Mesothelial cell of epicardium (in vitro differentiated cells): ENCODE results near the gene TRIP12. TPM values are rescaled to one million over a fixed set of nuclear protein-coding genes. Genes with fewer than 3 reads are reported as not detected.

Source experiments
- DNase-seq, 2 experiments: peaks; one replicate each; pipeline ENCODE4 v3.0.0; 2021; ENCODE audit warnings: low spot score in 2 of 2; ENCODE audit not compliant: unreplicated experiment in 2 of 2
- H3K27ac Mint-ChIP-seq: 2 replicates; pipeline ENCODE4 v1.8.0; 2021; ENCODE audit warnings: mixed read lengths
- H3K27me3 Mint-ChIP-seq: 2 replicates; pipeline ENCODE4 v1.8.0; 2021; ENCODE audit warnings: low read depth, mixed read lengths
- H3K36me3 Mint-ChIP-seq: 2 replicates; pipeline ENCODE4 v1.8.0; 2021; ENCODE audit warnings: mixed read lengths
- H3K4me1 Mint-ChIP-seq: 2 replicates; pipeline ENCODE4 v1.8.0; 2021; ENCODE audit warnings: mixed read lengths
- H3K4me3 Mint-ChIP-seq: 2 replicates; pipeline ENCODE4 v1.8.0; 2021; ENCODE audit warnings: mild to moderate bottlenecking, moderate library complexity, mixed read lengths
- H3K9me3 Mint-ChIP-seq: 2 replicates; pipeline ENCODE4 v1.8.0; 2021; ENCODE audit warnings: mixed read lengths
- CTCF ChIP-seq: fragments of 200-600 bp; sonication (generic); IDR thresholded peaks from one replicate; pipeline ENCODE4 v1.5.0; 2021; ENCODE audit warnings: antibody characterized with exemption; ENCODE audit not compliant: unreplicated experiment
- total RNA-seq: library from RNA; stranded (reverse); gene quantifications from 3 replicates; pipeline ENCODE4 v1.2.1, GENCODE V29; 2021

TRIP12 gene
- total RNA-seq, 1 donor from 2014 or later = 253 TPM

- TF ChIP-seq CTCF = no peak
- no peaks in the 10 kb centered on the region for H3K4me1 Mint-ChIP-seq
- no peaks in the 10 kb centered on the region for H3K27me3 Mint-ChIP-seq
- peaks cover 49% of the 10 kb centered on the region for H3K36me3 Mint-ChIP-seq
- H3K9me3 Mint-ChIP-seq = peaks cover 12% of the 10 kb centered on the region
- DNase-seq = no peak
- H3K4me3 Mint-ChIP-seq = no peak overlapping the region
- no peak overlapping the region for H3K27ac Mint-ChIP-seq
Observed at GRCh38 chr2:229825476-229825875, 96.3 kb downstream of the TRIP12 start.

- Mint-ChIP-seq H3K27me3 (no peaks in the 10 kb centered on the region), H3K27ac (no peak overlapping the region), H3K4me1 (no peaks in the 10 kb centered on the region), H3K36me3 (peaks cover 40% of the 10 kb centered on the region), H3K9me3 (peaks cover 12% of the 10 kb centered on the region), H3K4me3 (no peak overlapping the region)
- TF ChIP-seq CTCF = no peak
- no peak for DNase-seq
Observed at GRCh38 chr2:229821316-229821715, 100.5 kb downstream of the TRIP12 start.

- no peak for TF ChIP-seq CTCF
- Mint-ChIP-seq H3K27ac (no peak overlapping the region), H3K4me3 (no peak overlapping the region), H3K4me1 (no peaks in the 10 kb centered on the region), H3K27me3 (no peaks in the 10 kb centered on the region), H3K9me3 (no peaks in the 10 kb centered on the region), H3K36me3 (peaks cover 26% of the 10 kb centered on the region)
- no peak for DNase-seq
Observed at GRCh38 chr2:229818230-229818629, 103.6 kb downstream of the TRIP12 start.

- DNase-seq = no peak
- no peak overlapping the region for H3K27ac Mint-ChIP-seq
Observed at GRCh38 chr2:229815858-229816257, 106.0 kb downstream of the TRIP12 start.

GRCh38 chr2:229815342-229815741 lies 106.5 kb downstream of the TRIP12 start:
- no peak for DNase-seq
- no peak overlapping the region for H3K4me3 Mint-ChIP-seq
- peak overlapping the region; percentile 47 for H3K27ac Mint-ChIP-seq
- no peaks in the 10 kb centered on the region for H3K4me1 Mint-ChIP-seq
- TF ChIP-seq CTCF = no peak
- no peaks in the 10 kb centered on the region for H3K9me3 Mint-ChIP-seq
- H3K27me3 Mint-ChIP-seq = no peaks in the 10 kb centered on the region
- peaks cover 17% of the 10 kb centered on the region for H3K36me3 Mint-ChIP-seq

More at GRCh38 chr2:229815858-229816257, 106.0 kb downstream of the TRIP12 start:
- no peaks in the 10 kb centered on the region for H3K4me1 Mint-ChIP-seq
- H3K9me3 Mint-ChIP-seq = no peaks in the 10 kb centered on the region
- no peak for TF ChIP-seq CTCF
- H3K27me3 Mint-ChIP-seq = no peaks in the 10 kb centered on the region
- peaks cover 14% of the 10 kb centered on the region for H3K36me3 Mint-ChIP-seq
- H3K4me3 Mint-ChIP-seq = no peak overlapping the region

- Mint-ChIP-seq H3K4me3 (no peak overlapping the region), H3K36me3 (peaks cover 38% of the 10 kb centered on the region), H3K27ac (no peak overlapping the region), H3K4me1 (no peaks in the 10 kb centered on the region), H3K27me3 (no peaks in the 10 kb centered on the region), H3K9me3 (no peaks in the 10 kb centered on the region)
- TF ChIP-seq CTCF = no peak
- no peak for DNase-seq
Observed at GRCh38 chr2:229810786-229811185, 111.0 kb downstream of the TRIP12 start.
